Neural cell (in vitro differentiated cells): ENCODE measurements around the gene JMJD7. TPM values are rescaled to one million over a fixed set of nuclear protein-coding genes. Genes with fewer than 3 reads are reported as not detected.

Experiments
- H2AFZ ChIP-seq: fragments of 200-600, 300-800 bp; sonication (generic), shearing (Covaris generic); 2 replicates; pipeline ENCODE4 v1.6.0; 2014; ENCODE audit warnings: low read depth, mild to moderate bottlenecking, antibody characterized with exemption, low read length, moderate library complexity
- H3F3A ChIP-seq: fragments of 200-600 bp; shearing (Covaris generic); 2 replicates; pipeline ENCODE4 v1.6.1; 2016; ENCODE audit warnings: mild to moderate bottlenecking, moderate library complexity, mixed read lengths, antibody characterized with exemption, low read length; ENCODE audit not compliant: insufficient read depth, poor library complexity, severe bottlenecking
- H3K27ac ChIP-seq: fragments of 200-600, 300-800 bp; sonication (generic), shearing (Covaris generic); 2 replicates; pipeline ENCODE4 v1.5.1; 2014; ENCODE audit warnings: mild to moderate bottlenecking, low read length, moderate library complexity
- H3K27me3 ChIP-seq: fragments of 300-800, 200-600 bp; sonication (generic), shearing (Covaris generic); 2 replicates; pipeline ENCODE4 v1.6.0; 2014; ENCODE audit warnings: mild to moderate bottlenecking, low read depth, low read length, moderate library complexity; ENCODE audit not compliant: insufficient read depth
- H3K36me3 ChIP-seq: fragments of 300-800, 200-600 bp; sonication (generic), shearing (Covaris generic); 2 replicates; pipeline ENCODE4 v1.5.1; 2014; ENCODE audit warnings: mild to moderate bottlenecking, antibody characterized with exemption, low read length, moderate library complexity; ENCODE audit not compliant: insufficient read depth
- H3K4me2 ChIP-seq: fragments of 300-800, 200-600 bp; sonication (generic), shearing (Covaris generic); 2 replicates; pipeline ENCODE4 v1.6.0; 2014; ENCODE audit warnings: mild to moderate bottlenecking, low read length
- H3K4me3 ChIP-seq: fragments of 300-800, 200-600 bp; sonication (generic), shearing (Covaris generic); 2 replicates; pipeline ENCODE4 v1.5.1; 2014; ENCODE audit warnings: mild to moderate bottlenecking, low read length, moderate library complexity
- H3K79me2 ChIP-seq: fragments of 200-600 bp; shearing (Covaris generic); replicated peaks from 2 replicates; pipeline ENCODE4 v1.6.0; 2014; ENCODE audit warnings: mild to moderate bottlenecking, low read length, moderate library complexity; ENCODE audit not compliant: insufficient read depth
- H3K9ac ChIP-seq: fragments of 300-800, 200-600 bp; sonication (generic), shearing (Covaris generic); 2 replicates; pipeline ENCODE4 v1.6.1; 2016; ENCODE audit warnings: mild to moderate bottlenecking, low read length, mixed read lengths
- H3K9me2 ChIP-seq: fragments of 200-600 bp; shearing (Covaris generic); 2 replicates; pipeline ENCODE4 v1.6.1; 2016; ENCODE audit warnings: mild to moderate bottlenecking, low read length, mixed read lengths; ENCODE audit not compliant: insufficient read depth
- H3K9me3 ChIP-seq: fragments of 200-600, 300-800 bp; sonication (generic), shearing (Covaris generic); 2 replicates; pipeline ENCODE4 v1.6.1; 2016; ENCODE audit warnings: mild to moderate bottlenecking, mixed run types, low read length, moderate library complexity, mixed read lengths
- H4K20me1 ChIP-seq: fragments of 200-600 bp; shearing (Covaris generic); 2 replicates; pipeline ENCODE4 v1.6.1; 2016; ENCODE audit warnings: mild to moderate bottlenecking, mixed run types; ENCODE audit not compliant: insufficient read depth
- EP300 ChIP-seq: fragments of 450-650 bp; conservative IDR thresholded peaks from 2 replicates; pipeline ENCODE4 v1.6.1; 2014; ENCODE audit warnings: antibody characterized with exemption, mild to moderate bottlenecking, moderate library complexity; ENCODE audit not compliant: poor library complexity, severe bottlenecking
- EZH2 ChIP-seq: fragments of 200-600, 300-800 bp; shearing (Covaris generic), sonication (generic); IDR thresholded peaks from 2 replicates; pipeline ENCODE4 v1.6.1; 2014; ENCODE audit warnings: antibody characterized with exemption, low read length, borderline replicate concordance, mild to moderate bottlenecking; ENCODE audit not compliant: insufficient read depth, poor library complexity, severe bottlenecking
- POLR2AphosphoS5 ChIP-seq: IDR thresholded peaks from 2 replicates; pipeline ENCODE4 v1.6.1; 2012
- RAD21 ChIP-seq: fragments of 450-650 bp; conservative IDR thresholded peaks from 2 replicates; pipeline ENCODE4 v1.6.1; 2014; ENCODE audit warnings: antibody characterized with exemption, mild to moderate bottlenecking, moderate library complexity
- SMC3 ChIP-seq: fragments of 450-650 bp; conservative IDR thresholded peaks from 2 replicates; pipeline ENCODE4 v1.6.1; 2014; ENCODE audit warnings: antibody characterized with exemption, mild to moderate bottlenecking, moderate library complexity; ENCODE audit not compliant: poor library complexity
- polyA plus RNA-seq: library from polyadenylated mRNA; depleted of rRNA; stranded (reverse); fragments of >200 nt; gene quantifications from 2 replicates; pipeline ENCODE4 v1.2.3, GENCODE V29; 2014
- TF ChIP-seq, protein P1 (sequence below): fragments of 450-650 bp; IDR thresholded peaks from 2 replicates; pipeline ENCODE4 v1.5.1; 2014; ENCODE audit warnings: antibody characterized with exemption, mild to moderate bottlenecking, moderate library complexity; ENCODE audit not compliant: poor library complexity, severe bottlenecking

JMJD7 gene
- polyA plus RNA-seq, 1 donor from 2014 or later, result 14.0 TPM

DNA sequence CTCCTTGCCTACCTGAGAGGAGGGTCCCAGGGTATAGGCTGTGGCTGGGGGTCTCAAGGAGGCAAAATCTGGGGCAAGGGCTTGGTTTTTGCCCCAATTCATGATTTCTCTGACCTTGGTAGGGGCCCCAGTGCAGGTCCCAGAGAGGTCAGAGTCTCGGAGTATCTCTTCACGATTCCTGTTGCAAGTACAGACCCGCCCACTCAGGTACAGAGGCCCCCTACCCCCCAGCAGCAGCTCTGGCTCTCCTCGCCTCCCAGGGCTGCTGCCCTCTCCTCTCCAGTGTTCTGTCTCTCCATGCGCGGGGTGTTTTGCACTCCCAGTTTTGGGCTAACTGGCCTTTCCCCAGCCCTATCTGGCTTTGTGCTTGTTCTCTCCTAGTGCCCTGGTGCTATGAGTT is 5.4 kb upstream of the JMJD7 start:
- H3K4me2 ChIP-seq, result no peak overlapping the region
- H3K27ac ChIP-seq, result no peak overlapping the region
- H2AFZ ChIP-seq, result no peak overlapping the region
- no peak overlapping the region for H3K4me3 ChIP-seq
- no peaks in the 10 kb centered on the region for H3K36me3 ChIP-seq
- no peaks in the 10 kb centered on the region for H3K9me2 ChIP-seq
- no peaks in the 10 kb centered on the region for H3F3A ChIP-seq
- H3K27me3 ChIP-seq, result no peaks in the 10 kb centered on the region
- no peaks in the 10 kb centered on the region for H3K9me3 ChIP-seq
- H4K20me1 ChIP-seq, result no peaks in the 10 kb centered on the region
- TF ChIP-seq EZH2 (no peak), POLR2AphosphoS5 (no peak)
- H3K9ac ChIP-seq, result no peak overlapping the region
- H3K79me2 ChIP-seq, result no peaks in the 10 kb centered on the region

DNA sequence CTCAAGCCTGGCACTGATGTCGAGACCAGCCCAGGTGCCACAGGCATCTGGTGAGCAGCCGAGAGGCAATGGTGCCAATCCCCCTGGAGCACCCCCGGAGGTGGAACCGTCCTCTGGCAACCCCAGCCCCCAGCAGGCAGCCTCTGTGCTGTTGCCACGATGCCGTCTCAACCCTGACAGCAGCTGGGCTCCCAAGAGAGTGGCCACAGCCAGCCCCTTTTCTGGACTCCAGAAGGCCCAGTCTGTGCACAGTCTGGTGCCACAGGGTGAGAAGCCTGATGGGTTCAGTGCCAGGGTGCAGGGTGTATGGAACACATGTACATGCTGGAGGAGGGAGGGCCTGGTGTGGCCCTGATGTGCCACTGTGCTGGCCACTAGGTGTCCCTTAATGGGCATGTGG is 4.9 kb upstream of the JMJD7 start:
- Histone ChIP-seq H3K4me2 (no peak overlapping the region), H2AFZ (no peak overlapping the region), H3K27ac (no peak overlapping the region), H3K36me3 (no peaks in the 10 kb centered on the region), H3K9me2 (no peaks in the 10 kb centered on the region), H3K4me3 (no peak overlapping the region), H4K20me1 (no peaks in the 10 kb centered on the region), H3F3A (no peaks in the 10 kb centered on the region), H3K9ac (no peak overlapping the region), H3K27me3 (no peaks in the 10 kb centered on the region), H3K79me2 (no peaks in the 10 kb centered on the region), H3K9me3 (no peaks in the 10 kb centered on the region)
- TF ChIP-seq EP300, result no peak
- TF ChIP-seq POLR2AphosphoS5, result no peak
- TF ChIP-seq, protein P1, sequence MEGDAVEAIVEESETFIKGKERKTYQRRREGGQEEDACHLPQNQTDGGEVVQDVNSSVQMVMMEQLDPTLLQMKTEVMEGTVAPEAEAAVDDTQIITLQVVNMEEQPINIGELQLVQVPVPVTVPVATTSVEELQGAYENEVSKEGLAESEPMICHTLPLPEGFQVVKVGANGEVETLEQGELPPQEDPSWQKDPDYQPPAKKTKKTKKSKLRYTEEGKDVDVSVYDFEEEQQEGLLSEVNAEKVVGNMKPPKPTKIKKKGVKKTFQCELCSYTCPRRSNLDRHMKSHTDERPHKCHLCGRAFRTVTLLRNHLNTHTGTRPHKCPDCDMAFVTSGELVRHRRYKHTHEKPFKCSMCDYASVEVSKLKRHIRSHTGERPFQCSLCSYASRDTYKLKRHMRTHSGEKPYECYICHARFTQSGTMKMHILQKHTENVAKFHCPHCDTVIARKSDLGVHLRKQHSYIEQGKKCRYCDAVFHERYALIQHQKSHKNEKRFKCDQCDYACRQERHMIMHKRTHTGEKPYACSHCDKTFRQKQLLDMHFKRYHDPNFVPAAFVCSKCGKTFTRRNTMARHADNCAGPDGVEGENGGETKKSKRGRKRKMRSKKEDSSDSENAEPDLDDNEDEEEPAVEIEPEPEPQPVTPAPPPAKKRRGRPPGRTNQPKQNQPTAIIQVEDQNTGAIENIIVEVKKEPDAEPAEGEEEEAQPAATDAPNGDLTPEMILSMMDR, result no peak
- no peak for TF ChIP-seq SMC3
- TF ChIP-seq EZH2, result no peak
- no peak for TF ChIP-seq RAD21

GRCh38 chr15:41823502-41823901 is 4.4 kb upstream of the JMJD7 start:
- H3K27ac ChIP-seq, result no peak overlapping the region
- H2AFZ ChIP-seq, result no peak overlapping the region
- H3K27me3 ChIP-seq, result no peaks in the 10 kb centered on the region
- H3K36me3 ChIP-seq, result no peaks in the 10 kb centered on the region
- no peaks in the 10 kb centered on the region for H3K9me3 ChIP-seq
- no peaks in the 10 kb centered on the region for H3F3A ChIP-seq
- no peaks in the 10 kb centered on the region for H4K20me1 ChIP-seq
- no peak overlapping the region for H3K4me3 ChIP-seq
- no peak overlapping the region for H3K4me2 ChIP-seq
- no peaks in the 10 kb centered on the region for H3K9me2 ChIP-seq
- no peak for TF ChIP-seq POLR2AphosphoS5
- TF ChIP-seq SMC3, result no peak
- no peaks in the 10 kb centered on the region for H3K79me2 ChIP-seq
- no peak overlapping the region for H3K9ac ChIP-seq

GRCh38 chr15:41824062-41824745 is 3.7 kb upstream of the JMJD7 start:
- Histone ChIP-seq H3K27ac (no peak overlapping the region), H3K27me3 (no peaks in the 10 kb centered on the region), H4K20me1 (no peaks in the 10 kb centered on the region), H3K4me3 (no peak overlapping the region), H2AFZ (no peak overlapping the region), H3K4me2 (no peak overlapping the region), H3F3A (no peaks in the 10 kb centered on the region), H3K36me3 (no peaks in the 10 kb centered on the region), H3K9me3 (no peaks in the 10 kb centered on the region), H3K9me2 (no peaks in the 10 kb centered on the region), H3K79me2 (no peaks in the 10 kb centered on the region), H3K9ac (no peak overlapping the region)
- TF ChIP-seq, protein P1, result no peak
- no peak for TF ChIP-seq EP300
- TF ChIP-seq EZH2, result no peak
- TF ChIP-seq RAD21, result no peak
